T-helper 1 cell treated with Interleukin-12 subunit alpha and Interleukin-12 subunit beta and Interleukin-4 antibody, amounts not matched to agents 30 μg/mL and 1 μg/mL, for 36 hours (primary cell): ENCODE results near the gene DIP2C.
"Not testable (repeated sequence)": the region's sequence is repeated elsewhere in the genome, so short reads cannot be mapped to it uniquely, and the experiment has no call there.

Source experiments
- H3K27ac Mint-ChIP-seq: one replicate; pipeline ENCODE4 v1.8.0; 2021; ENCODE audit warnings: mild to moderate bottlenecking, mixed read lengths
- H3K27me3 Mint-ChIP-seq: one replicate; pipeline ENCODE4 v1.8.0; 2021; ENCODE audit warnings: low read depth, mixed read lengths
- H3K36me3 Mint-ChIP-seq: one replicate; pipeline ENCODE4 v1.8.0; 2021; ENCODE audit warnings: low read depth, mixed read lengths
- H3K4me1 Mint-ChIP-seq: one replicate; pipeline ENCODE4 v1.8.0; 2021; ENCODE audit warnings: low read depth, mixed read lengths
- H3K4me3 Mint-ChIP-seq: one replicate; pipeline ENCODE4 v1.8.0; 2021; ENCODE audit warnings: mild to moderate bottlenecking, moderate library complexity, mixed read lengths
- H3K9me3 Mint-ChIP-seq: one replicate; pipeline ENCODE4 v1.8.0; 2021; ENCODE audit warnings: mixed read lengths

DIP2C gene

DNA sequence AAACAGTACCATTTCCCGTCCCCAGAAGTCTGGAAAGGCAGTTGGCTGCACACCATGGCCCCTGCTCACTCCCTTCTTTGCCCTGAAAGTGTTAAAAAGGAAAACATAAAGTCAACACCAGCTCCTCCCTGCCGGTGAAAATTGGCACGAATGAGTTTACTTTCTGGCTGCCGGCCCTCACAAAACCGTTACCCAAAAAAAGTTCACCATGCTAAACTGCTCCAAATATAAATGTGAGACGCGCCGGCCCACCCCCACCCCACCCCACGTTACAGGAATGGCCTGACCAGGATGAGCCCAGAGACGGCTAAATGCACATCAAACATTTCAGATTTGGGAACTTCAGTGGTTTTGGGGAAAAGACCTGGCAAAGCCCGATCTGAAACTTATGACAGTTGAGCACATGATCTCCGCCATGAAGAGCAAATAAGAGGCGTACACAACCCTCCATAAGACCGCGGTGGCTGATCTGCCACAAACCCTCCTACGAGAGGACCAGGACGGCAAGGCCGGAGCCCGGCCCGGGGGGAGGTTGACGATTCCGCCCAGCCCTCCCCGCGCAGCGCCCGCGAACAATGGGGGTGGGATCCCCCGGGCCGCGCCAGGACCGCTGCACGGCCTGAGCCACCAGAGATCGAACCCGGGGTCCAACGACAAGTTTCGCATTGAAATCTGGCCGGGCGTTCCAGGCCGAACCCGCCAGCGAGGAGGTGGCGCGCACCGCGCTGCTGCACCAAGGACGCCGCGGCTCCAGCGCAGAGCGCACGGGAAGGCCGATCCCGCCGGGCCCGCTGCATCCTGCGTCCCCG, 952 bp downstream of the DIP2C start:
- Mint-ChIP-seq H3K36me3 (no peaks in the 10 kb centered on the region), H3K9me3 (no peaks in the 10 kb centered on the region), H3K4me1 (no peaks in the 10 kb centered on the region), H3K27ac (no peak overlapping the region), H3K4me3 (no peak overlapping the region), H3K27me3 (peaks cover 43% of the 10 kb centered on the region)

GRCh38 chr10:687583-688311, 1.7 kb downstream of the DIP2C start:
- H3K27me3 Mint-ChIP-seq, result peaks cover 41% of the 10 kb centered on the region
- no peak overlapping the region for H3K4me3 Mint-ChIP-seq
- H3K4me1 Mint-ChIP-seq, result no peaks in the 10 kb centered on the region
- no peaks in the 10 kb centered on the region for H3K36me3 Mint-ChIP-seq
- no peak overlapping the region for H3K27ac Mint-ChIP-seq
- no peaks in the 10 kb centered on the region for H3K9me3 Mint-ChIP-seq

GRCh38 chr10:686155-686931, 3.1 kb downstream of the DIP2C start:
- Mint-ChIP-seq H3K27me3 (peaks cover 31% of the 10 kb centered on the region), H3K27ac (no peak overlapping the region), H3K36me3 (no peaks in the 10 kb centered on the region)

DNA sequence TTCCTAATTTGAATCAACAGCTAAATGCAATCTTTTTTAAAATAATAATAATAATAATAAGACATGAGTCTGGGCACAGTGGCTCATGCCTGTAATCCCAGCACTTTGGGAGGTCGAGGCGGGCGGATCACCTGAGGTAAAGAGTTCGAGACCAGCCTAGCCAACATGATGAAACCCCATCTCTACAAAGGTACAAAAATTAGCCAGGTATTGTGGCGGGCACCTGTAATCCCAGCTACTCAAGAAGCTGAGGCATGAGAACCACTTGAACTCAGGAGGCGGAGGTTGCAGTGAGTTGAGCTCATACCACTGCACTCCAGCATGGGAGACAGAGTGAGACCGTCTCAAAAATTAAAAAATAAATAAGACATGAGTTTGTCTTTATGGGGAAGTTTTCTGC, 3.9 kb downstream of the DIP2C start:
- Mint-ChIP-seq H3K4me3 (no peak overlapping the region), H3K4me1 (no peaks in the 10 kb centered on the region), H3K36me3 (no peaks in the 10 kb centered on the region), H3K27me3 (peaks cover 24% of the 10 kb centered on the region), H3K9me3 (no peaks in the 10 kb centered on the region), H3K27ac (no peak overlapping the region)

More at GRCh38 chr10:686155-686931, 3.1 kb downstream of the DIP2C start:
- H3K4me1 Mint-ChIP-seq, result no peaks in the 10 kb centered on the region
- no peak overlapping the region for H3K4me3 Mint-ChIP-seq
- no peaks in the 10 kb centered on the region for H3K9me3 Mint-ChIP-seq

GRCh38 chr10:683448-684071, 5.9 kb downstream of the DIP2C start:
- peaks cover 17% of the 10 kb centered on the region for H3K27me3 Mint-ChIP-seq
- H3K4me3 Mint-ChIP-seq, result no peak overlapping the region
- no peaks in the 10 kb centered on the region for H3K4me1 Mint-ChIP-seq
- no peak overlapping the region for H3K27ac Mint-ChIP-seq
- no peaks in the 10 kb centered on the region for H3K9me3 Mint-ChIP-seq
- H3K36me3 Mint-ChIP-seq, result no peaks in the 10 kb centered on the region

- Mint-ChIP-seq H3K4me1 (no peaks in the 10 kb centered on the region), H3K4me3 (no peak overlapping the region), H3K36me3 (no peaks in the 10 kb centered on the region), H3K27ac (no peak overlapping the region), H3K9me3 (no peaks in the 10 kb centered on the region), H3K27me3 (peaks cover 11% of the 10 kb centered on the region)
Observed at GRCh38 chr10:682931-683447, 6.5 kb downstream of the DIP2C start.

GRCh38 chr10:681670-682318, 7.7 kb downstream of the DIP2C start:
- Mint-ChIP-seq H3K4me3 (no peak overlapping the region), H3K27me3 (no peaks in the 10 kb centered on the region), H3K27ac (no peak overlapping the region), H3K36me3 (no peaks in the 10 kb centered on the region), H3K9me3 (no peaks in the 10 kb centered on the region), H3K4me1 (no peaks in the 10 kb centered on the region)

DNA sequence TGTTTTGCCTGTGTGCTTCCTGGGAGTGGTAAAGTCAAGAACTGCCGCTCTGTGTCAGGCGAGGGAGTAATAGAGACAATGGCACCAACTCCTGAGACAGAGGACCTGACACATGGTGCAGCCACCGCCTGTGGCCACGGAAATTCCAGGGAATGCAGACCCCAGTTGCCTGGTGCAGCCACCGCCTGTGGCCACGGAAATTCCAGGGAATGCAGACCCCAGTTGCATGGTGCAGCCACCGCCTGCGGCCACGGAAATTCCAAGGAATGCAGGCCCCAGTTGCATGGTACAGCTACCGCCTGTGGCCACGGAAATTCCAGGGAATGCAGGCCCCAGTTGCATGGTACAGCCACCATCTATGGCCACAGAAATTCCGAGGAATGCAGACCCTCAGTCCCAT, 8.7 kb downstream of the DIP2C start:
- Mint-ChIP-seq H3K27ac (no peak overlapping the region), H3K4me3 (no peak overlapping the region), H3K9me3 (no peaks in the 10 kb centered on the region), H3K4me1 (no peaks in the 10 kb centered on the region), H3K27me3 (no peaks in the 10 kb centered on the region), H3K36me3 (no peaks in the 10 kb centered on the region)

DNA sequence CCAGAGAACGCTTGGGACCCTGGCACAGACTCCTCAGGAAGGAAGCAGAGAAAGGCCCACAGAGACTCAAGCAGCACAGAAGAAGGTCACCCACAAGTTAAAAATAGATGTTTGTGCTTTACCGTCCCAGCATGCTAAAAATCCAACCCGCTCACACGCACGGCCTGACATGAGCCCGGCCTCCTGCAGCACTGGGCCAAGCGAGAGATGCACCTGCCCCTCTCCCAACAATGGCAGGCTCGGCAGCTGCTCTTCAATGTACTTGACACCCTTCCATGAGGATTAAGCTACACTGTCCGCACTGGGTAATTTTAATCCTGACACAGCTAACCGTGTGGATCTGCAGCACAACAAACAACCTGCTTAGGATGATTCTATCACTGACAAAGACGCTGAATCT, 9.3 kb downstream of the DIP2C start:
- H3K36me3 Mint-ChIP-seq, result no peaks in the 10 kb centered on the region
- H3K4me3 Mint-ChIP-seq, result no peak overlapping the region
- H3K27ac Mint-ChIP-seq, result no peak overlapping the region
- no peaks in the 10 kb centered on the region for H3K4me1 Mint-ChIP-seq
- H3K27me3 Mint-ChIP-seq, result no peaks in the 10 kb centered on the region
- H3K9me3 Mint-ChIP-seq, result no peaks in the 10 kb centered on the region

GRCh38 chr10:679556-679955, 9.9 kb downstream of the DIP2C start:
- H3K36me3 Mint-ChIP-seq, result no peaks in the 10 kb centered on the region
- H3K27me3 Mint-ChIP-seq, result no peaks in the 10 kb centered on the region
- H3K9me3 Mint-ChIP-seq, result no peaks in the 10 kb centered on the region
- H3K4me1 Mint-ChIP-seq, result no peaks in the 10 kb centered on the region
- no peak overlapping the region for H3K27ac Mint-ChIP-seq
- H3K4me3 Mint-ChIP-seq, result no peak overlapping the region

- not testable (repeated sequence) for H3K4me1 Mint-ChIP-seq, H3K9me3 Mint-ChIP-seq, H3K27ac Mint-ChIP-seq, H3K36me3 Mint-ChIP-seq, H3K4me3 Mint-ChIP-seq, H3K27me3 Mint-ChIP-seq
Observed at GRCh38 chr10:678662-679005, 10.8 kb downstream of the DIP2C start.

- Mint-ChIP-seq H3K27me3 (peaks cover 9% of the 10 kb centered on the region), H3K9me3 (no peaks in the 10 kb centered on the region), H3K36me3 (no peaks in the 10 kb centered on the region), H3K4me1 (no peaks in the 10 kb centered on the region), H3K4me3 (no peak overlapping the region), H3K27ac (no peak overlapping the region)
Observed at GRCh38 chr10:677750-678661, 11.5 kb downstream of the DIP2C start.

- Mint-ChIP-seq H3K4me1 (no peaks in the 10 kb centered on the region), H3K4me3 (no peak overlapping the region), H3K9me3 (no peaks in the 10 kb centered on the region), H3K27ac (no peak overlapping the region), H3K27me3 (peaks cover 9% of the 10 kb centered on the region), H3K36me3 (no peaks in the 10 kb centered on the region)
Observed at GRCh38 chr10:677038-677437, 12.4 kb downstream of the DIP2C start.
